Thyroid gland (tissue), 4 donors: ENCODE results near the gene RTN4RL1. TPM values are rescaled to one million over a fixed set of nuclear protein-coding genes. Genes with fewer than 3 reads are reported as not detected.
"Not testable (repeated sequence)": the region's sequence is repeated elsewhere in the genome, so short reads cannot be mapped to it uniquely, and the experiment has no call there.

Experiments
- DNase-seq, 2 donors: peaks; one replicate each; pipeline ENCODE4 v3.0.0-alpha.2; 2019
- H3K27ac ChIP-seq, 3 donors: fragments of 200-600 bp; sonication (generic); 1 replicate in 2 of 3; 2 replicates in 1 of 3; pipeline ENCODE4 v1.5.1; 2016 to 2019; ENCODE audit warnings: mild to moderate bottlenecking in 1 of 3, moderate library complexity in 1 of 3
- H3K27me3 ChIP-seq: fragments of 200-600 bp; sonication (generic); one replicate; pipeline ENCODE4 v1.5.1; 2019
- H3K36me3 ChIP-seq, 2 donors: fragments of 200-600 bp; sonication (generic); one replicate each; pipeline ENCODE4 v1.5.1; 2016 to 2019
- H3K4me1 ChIP-seq, 2 donors: fragments of 200-600 bp; sonication (generic); one replicate each; pipeline ENCODE4 v1.5.1; 2017 to 2019
- H3K4me3 ChIP-seq, 3 donors: fragments of 200-600 bp; sonication (generic); replicated peaks in 1 of 3; 1 replicate in 2 of 3; 2 replicates in 1 of 3; pipeline ENCODE4 v1.5.1; 2016; ENCODE audit warnings: mild to moderate bottlenecking in 1 of 3
- H3K9me3 ChIP-seq: fragments of 200-600 bp; sonication (generic); one replicate; pipeline ENCODE4 v1.5.1; 2017
- POLR2A ChIP-seq, 2 donors: fragments of 450-650 bp; IDR thresholded peaks; one replicate each; pipeline ENCODE4 v1.6.1; 2017; ENCODE audit warnings: antibody characterized with exemption in 2 of 2, mild to moderate bottlenecking in 2 of 2, moderate library complexity in 1 of 2
- whole genome bisulfite sequencing, 2 donors: methylation state at CpG; one replicate each; pipeline ENCODE4 v1.1.5; 2017; 5-methylcytosine and 5-hydroxymethylcytosine counted together
- intact Hi-C: fragments of 100-400 bp; cut with DNase I; formaldehyde crosslinking; loops from one replicate; pipeline ENCODE4 v1.15.1; 2023
- total RNA-seq, 4 donors: library from RNA; depleted of rRNA; stranded (reverse); fragments of >200 nt; gene quantifications; one replicate each; pipeline ENCODE4 v1.2.3, GENCODE V29; 2016
- TF ChIP-seq, protein P1 (sequence below), 6 experiments: fragments of 200-600 bp in 3 of 6; fragments of 450-650 bp in 3 of 6; sonication (generic) in 3 of 6; IDR thresholded peaks; one replicate each; pipeline ENCODE4 v1.5.1; 2016 to 2019; ENCODE audit warnings: antibody characterized with exemption in 6 of 6, mild to moderate bottlenecking in 2 of 6, inconsistent platforms in 1 of 6, moderate library complexity in 1 of 6

Gene RTN4RL1
- total RNA-seq, 4 donors from 2014 or later: 1.6 to 4.9 (median 2.5) TPM

DNA sequence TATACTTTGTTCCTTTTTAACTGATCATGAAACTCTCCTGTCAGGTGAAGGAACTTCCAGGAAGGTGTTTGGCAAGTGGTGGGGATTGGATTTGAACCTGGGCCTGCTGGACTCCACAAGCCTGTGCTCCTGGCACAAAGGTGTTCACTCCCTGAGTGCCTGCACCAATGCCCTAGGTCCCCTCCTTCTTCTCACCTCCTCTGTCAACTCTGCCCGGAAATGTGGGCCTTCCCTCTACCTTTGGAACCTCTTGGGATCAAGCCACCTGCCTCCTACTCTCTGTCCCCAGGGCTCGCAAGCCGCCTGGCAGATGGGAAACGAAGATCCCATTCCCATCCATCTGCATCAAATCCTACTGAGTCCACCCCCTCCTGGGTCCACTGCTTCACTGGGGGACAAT lies 40.0 kb downstream of the RTN4RL1 start:
- no peaks in the 10 kb centered on the region for H3K36me3 ChIP-seq
- intact Hi-C loops: no loop called here
- WGBS, 2 donors: 89 to 92% methylated on average over 4 of the region's 4 CpGs
- H3K4me3 ChIP-seq: no peak overlapping the region
- no peak for DNase-seq
- no peaks in the 10 kb centered on the region for H3K9me3 ChIP-seq
- peaks cover 0 to 19% of the 10 kb centered on the region in 2 donors for H3K4me1 ChIP-seq
- H3K27ac ChIP-seq: no peak overlapping the region
- TF ChIP-seq POLR2A (IDR thresholded peaks at IDR 0.05): no peak
- TF ChIP-seq, protein P1, sequence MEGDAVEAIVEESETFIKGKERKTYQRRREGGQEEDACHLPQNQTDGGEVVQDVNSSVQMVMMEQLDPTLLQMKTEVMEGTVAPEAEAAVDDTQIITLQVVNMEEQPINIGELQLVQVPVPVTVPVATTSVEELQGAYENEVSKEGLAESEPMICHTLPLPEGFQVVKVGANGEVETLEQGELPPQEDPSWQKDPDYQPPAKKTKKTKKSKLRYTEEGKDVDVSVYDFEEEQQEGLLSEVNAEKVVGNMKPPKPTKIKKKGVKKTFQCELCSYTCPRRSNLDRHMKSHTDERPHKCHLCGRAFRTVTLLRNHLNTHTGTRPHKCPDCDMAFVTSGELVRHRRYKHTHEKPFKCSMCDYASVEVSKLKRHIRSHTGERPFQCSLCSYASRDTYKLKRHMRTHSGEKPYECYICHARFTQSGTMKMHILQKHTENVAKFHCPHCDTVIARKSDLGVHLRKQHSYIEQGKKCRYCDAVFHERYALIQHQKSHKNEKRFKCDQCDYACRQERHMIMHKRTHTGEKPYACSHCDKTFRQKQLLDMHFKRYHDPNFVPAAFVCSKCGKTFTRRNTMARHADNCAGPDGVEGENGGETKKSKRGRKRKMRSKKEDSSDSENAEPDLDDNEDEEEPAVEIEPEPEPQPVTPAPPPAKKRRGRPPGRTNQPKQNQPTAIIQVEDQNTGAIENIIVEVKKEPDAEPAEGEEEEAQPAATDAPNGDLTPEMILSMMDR (IDR thresholded peaks at IDR 0.05): no peak
- no peaks in the 10 kb centered on the region for H3K27me3 ChIP-seq

DNA sequence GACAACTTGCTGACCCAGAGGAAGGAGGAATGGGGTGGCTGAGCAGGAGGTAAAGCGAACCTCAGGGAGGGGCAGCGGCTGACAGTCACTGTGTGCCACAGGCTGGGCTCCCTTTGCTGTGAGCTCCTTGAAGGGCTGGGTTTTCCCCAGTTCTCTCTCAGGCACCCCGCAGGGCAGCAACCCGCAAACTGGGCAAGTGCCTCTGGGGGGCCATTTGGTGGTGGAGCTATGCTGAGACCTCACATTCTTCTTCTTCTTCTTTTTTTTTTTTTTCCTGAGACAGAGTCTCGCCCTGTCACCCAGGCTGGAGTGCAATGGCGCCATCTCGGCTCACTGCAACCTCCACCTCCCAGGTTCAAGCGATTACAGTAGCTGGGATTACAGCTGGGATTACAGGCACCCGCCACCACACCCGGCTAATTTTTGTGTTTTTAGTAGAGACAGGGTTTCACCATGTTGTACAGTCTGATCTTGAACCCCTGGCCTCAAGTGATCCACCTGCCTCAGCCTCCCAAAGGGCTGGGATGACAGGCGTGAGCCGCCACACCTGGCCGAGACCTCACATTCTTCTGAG lies 42.3 kb downstream of the RTN4RL1 start:
- H3K4me3 ChIP-seq, H3K27me3 ChIP-seq, H3K27ac ChIP-seq, H3K36me3 ChIP-seq, DNase-seq, intact Hi-C loops, H3K9me3 ChIP-seq: not testable (repeated sequence)
- H3K4me1 ChIP-seq: peaks cover 14 to 41% of the 10 kb centered on the region in 2 donors
- WGBS, 2 donors: 88 to 90% methylated on average over 13 of the region's 13 CpGs

DNA sequence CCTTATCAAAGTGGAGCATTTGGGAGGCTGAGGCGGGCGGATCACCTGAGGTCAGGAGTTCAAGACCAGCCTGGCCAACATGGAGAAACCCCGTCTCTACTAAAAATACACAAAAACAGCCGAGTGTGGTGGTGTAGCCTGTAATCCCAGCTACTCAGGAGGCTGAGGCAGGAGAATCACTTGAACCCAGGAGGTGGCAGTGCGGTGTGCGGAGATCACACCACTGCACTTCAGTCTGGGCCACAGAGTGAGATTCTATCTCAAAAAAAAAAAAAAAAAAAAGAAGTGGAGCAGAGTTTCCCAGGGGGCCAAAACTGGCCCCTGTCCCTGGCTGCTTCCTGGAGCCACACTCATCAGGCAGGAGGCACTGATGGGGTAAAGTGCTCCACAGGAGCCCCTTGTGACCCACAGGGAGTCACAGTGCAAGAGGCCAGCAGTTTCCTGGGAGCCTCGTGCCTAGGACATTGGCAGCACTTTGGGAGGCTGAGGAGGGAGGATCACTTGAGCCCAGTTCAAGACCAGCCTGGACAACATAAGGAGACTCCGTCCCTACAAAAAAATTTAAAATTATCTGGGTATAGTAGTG lies 44.4 kb downstream of the RTN4RL1 start:
- TF ChIP-seq, protein P1 (IDR thresholded peaks at IDR 0.05): no peak
- no peak for TF ChIP-seq POLR2A (IDR thresholded peaks at IDR 0.05)
- intact Hi-C loops: no loop called here
- 89 to 90% methylated on average over 8 of the region's 8 CpGs for WGBS, 2 donors

DNA sequence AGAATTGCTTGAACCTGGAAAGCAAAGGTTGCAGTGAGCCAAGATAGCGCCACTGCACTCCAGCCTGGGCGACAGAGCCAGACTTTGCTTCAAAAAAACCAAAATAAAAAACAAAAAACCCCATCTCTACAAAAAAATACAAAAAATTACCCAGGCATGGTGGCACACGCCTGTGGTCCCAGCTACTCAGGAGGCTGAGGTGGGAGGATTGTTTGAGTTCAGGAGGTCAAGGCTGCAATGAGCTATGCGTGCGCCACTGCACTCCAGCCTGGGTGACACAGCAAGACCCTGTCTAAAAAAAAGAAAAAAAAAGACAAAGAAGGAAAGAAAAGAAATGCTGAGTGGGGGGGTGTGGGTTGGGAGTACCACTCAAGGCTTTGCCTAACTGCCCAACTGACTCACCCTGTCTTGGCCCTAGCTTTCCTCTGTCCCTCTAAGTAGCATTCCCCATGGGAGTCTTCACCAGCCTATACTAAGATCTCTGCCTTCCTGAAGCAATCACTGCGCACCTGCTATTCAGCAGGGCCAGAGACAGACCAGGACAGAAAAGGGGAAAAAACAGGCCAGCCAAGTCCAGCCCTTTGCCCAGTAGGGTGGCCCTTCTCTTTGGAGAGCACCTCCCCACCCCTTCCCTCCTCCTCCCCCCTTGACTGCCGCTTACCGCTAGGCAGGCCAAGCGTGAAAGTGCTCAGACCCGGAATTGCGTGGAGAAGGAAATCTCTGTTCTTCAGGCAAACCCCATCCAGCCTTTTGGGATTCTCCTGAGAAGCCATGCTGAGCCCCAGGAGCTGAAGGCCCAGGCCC lies 45.8 kb downstream of the RTN4RL1 start:
- Histone ChIP-seq H3K27me3 (no peaks in the 10 kb centered on the region), H3K27ac (peak overlapping the region; percentile 46 to 80 (median 51)), H3K36me3 (no peaks in the 10 kb centered on the region), H3K9me3 (no peaks in the 10 kb centered on the region), H3K4me1 (peaks cover 16 to 50% of the 10 kb centered on the region in 2 donors), H3K4me3 (no peak overlapping the region)
- intact Hi-C loops: no loop called here
- TF ChIP-seq POLR2A (IDR thresholded peaks at IDR 0.05): peak in 1 of 2 donors; percentile 24
- TF ChIP-seq, protein P1 (IDR thresholded peaks at IDR 0.05): no peak
- WGBS, 2 donors: 56 to 58% methylated on average over 11 of the region's 11 CpGs
- DNase-seq: peak; percentile 77 to 88

More for the DNA sequence above, 44.4 kb downstream of the RTN4RL1 start:
- H3K9me3 ChIP-seq: no peaks in the 10 kb centered on the region
- no peak overlapping the region for H3K27ac ChIP-seq
- peaks cover 16 to 50% of the 10 kb centered on the region in 2 donors for H3K4me1 ChIP-seq
- H3K36me3 ChIP-seq: no peaks in the 10 kb centered on the region
- DNase-seq: no peak
- no peaks in the 10 kb centered on the region for H3K27me3 ChIP-seq
- no peak overlapping the region for H3K4me3 ChIP-seq

DNA sequence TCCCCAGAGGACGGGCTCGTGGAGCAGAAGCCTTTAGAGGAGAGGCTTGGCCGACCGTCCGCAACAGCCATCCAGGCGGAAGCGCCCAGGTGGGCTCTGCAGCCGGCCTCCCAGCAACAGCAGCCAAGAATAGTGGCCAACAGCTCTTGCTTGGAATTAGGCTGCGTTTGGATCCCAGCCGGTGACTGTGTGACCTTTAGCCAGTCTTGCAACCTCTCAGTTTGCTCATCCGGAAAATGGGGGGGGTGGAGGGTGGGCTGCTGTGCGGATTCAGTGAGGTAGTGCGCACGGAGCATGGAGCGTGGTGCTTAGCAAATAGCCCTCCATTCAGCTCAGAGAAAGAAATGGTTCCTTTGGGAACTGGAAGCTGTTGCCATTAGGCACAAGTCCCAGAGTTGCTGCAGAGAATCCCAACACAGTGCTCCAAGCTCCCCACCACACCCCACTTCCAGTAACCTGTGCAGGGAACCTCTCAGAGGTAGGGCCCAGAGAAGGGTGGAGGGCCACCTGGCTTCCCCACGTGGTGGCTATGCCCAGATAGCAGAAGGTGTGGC lies 46.7 kb downstream of the RTN4RL1 start:
- 50 to 73% methylated on average over 2 to 15 of the region's 16 CpGs for WGBS, 2 donors
- Histone ChIP-seq H3K36me3 (no peaks in the 10 kb centered on the region), H3K27ac (peak overlapping the region in 2 of 3 donors; percentile 46 to 80), H3K27me3 (no peaks in the 10 kb centered on the region), H3K9me3 (no peaks in the 10 kb centered on the region), H3K4me3 (no peak overlapping the region), H3K4me1 (peaks cover 16 to 50% of the 10 kb centered on the region in 2 donors)
- DNase-seq: peak in 1 of 2 donors; percentile 55
- TF ChIP-seq, protein P1 (IDR thresholded peaks at IDR 0.05): no peak
- no peak for TF ChIP-seq POLR2A (IDR thresholded peaks at IDR 0.05)
- intact Hi-C loops: no loop called here
